GM13976 (cell line): ENCODE results near the gene PPP3CB.

Experiments used
- DNase-seq: peaks from one replicate; pipeline ENCODE4 v3.0.0; 2012; ENCODE audit warnings: low spot score
- CTCF ChIP-seq: IDR thresholded peaks from 2 replicates; pipeline ENCODE4 v1.5.1; 2012; ENCODE audit warnings: borderline replicate concordance, mild to moderate bottlenecking; ENCODE audit not compliant: insufficient read depth; ENCODE audit errors: extremely low read depth, missing control alignments, control extremely low read depth
- in situ Hi-C: fragments of 300-500 bp; cut with MboI; formaldehyde crosslinking; loops from one replicate; pipeline ENCODE4 v1.12.0; 2022; ENCODE audit warnings: low sequenced_read_pairs, mixed read lengths, inconsistent platforms; ENCODE audit not compliant: unreplicated experiment

PPP3CB gene

GRCh38 chr10:73506074-73506473 lies 10.2 kb upstream of the PPP3CB start:
- in situ Hi-C loops = no loop called here
- no peak for DNase-seq
- no peak for TF ChIP-seq CTCF

GRCh38 chr10:73503037-73503436 lies 7.2 kb upstream of the PPP3CB start:
- DNase-seq = no peak
- TF ChIP-seq CTCF = no peak
- in situ Hi-C loops = no loop called here

GRCh38 chr10:73501651-73502050 lies 5.8 kb upstream of the PPP3CB start:
- peak; percentile 42 for DNase-seq
- in situ Hi-C loops = no loop called here
- TF ChIP-seq CTCF = no peak

GRCh38 chr10:73497623-73498022 lies 1.8 kb upstream of the PPP3CB start:
- in situ Hi-C loops = no loop called here
- DNase-seq = no peak
- TF ChIP-seq CTCF = no peak

GRCh38 chr10:73495226-73495883 lies 469 bp downstream of the PPP3CB start:
- peak; percentile 95 for DNase-seq
- TF ChIP-seq CTCF = no peak
- in situ Hi-C loops = no loop called here

GRCh38 chr10:73494877-73495225 lies 973 bp downstream of the PPP3CB start:
- DNase-seq = peak; percentile 19
- no peak for TF ChIP-seq CTCF
- in situ Hi-C loops = no loop called here
